ENCODE results near the gene DNAAF1. TPM values are rescaled to one million over a fixed set of nuclear protein-coding genes. Genes with fewer than 3 reads are reported as not detected.

DNAAF1 gene
- total and polyA plus RNA-seq, 2 of the 8 experiments (the other 6 are each of a cell fraction or from before 2014, with no cell fraction given) = 0.09 to 0.15 TPM

DNA sequence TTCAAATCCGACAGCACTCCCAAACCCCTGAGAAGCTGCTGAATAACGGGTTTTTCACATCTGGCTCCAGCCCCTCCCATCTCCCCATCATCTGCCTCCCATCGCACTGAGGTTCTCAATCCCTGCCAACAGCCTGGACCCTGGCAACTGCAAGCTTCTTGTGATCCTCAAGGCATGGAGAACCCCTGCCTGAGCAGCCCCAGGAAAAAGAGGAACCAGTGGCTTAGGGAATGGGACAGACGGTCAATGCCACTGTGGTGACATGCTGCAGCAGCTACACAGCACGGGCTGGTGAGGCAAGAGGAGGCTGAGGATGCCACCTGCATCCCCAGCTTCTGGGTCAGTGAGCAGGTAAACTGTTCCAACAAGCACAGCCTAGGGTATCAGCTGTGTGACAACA lies 25.1 kb upstream of the DNAAF1 start:
- H2AFZ ChIP-seq (ENCODE audit: low read length) = no peak overlapping the region
- H3K27ac ChIP-seq (ENCODE audit: low read depth, low read length) = no peak overlapping the region
- H4K91ac ChIP-seq (replicated peaks; ENCODE audit: insufficient read length, low read length) = no peak overlapping the region
- H3K27me3 ChIP-seq (replicated peaks in 1 of 4; ENCODE audit: control insufficient read depth in 3 of 4, extremely low read depth in 1 of 4, insufficient read depth in 3 of 4, low read length in 3 of 4) = no peaks in the 10 kb centered on the region
- H3K79me1 ChIP-seq (ENCODE audit: low read depth, low read length) = peaks cover 4% of the 10 kb centered on the region
- H3K56ac ChIP-seq (replicated peaks; ENCODE audit: insufficient read length, low read depth, low read length) = no peak overlapping the region
- no peak overlapping the region for H3K4me2 ChIP-seq (ENCODE audit: insufficient read depth in 1 of 2, low read depth in 2 of 2, low read length in 2 of 2)
- ChIA-PET POLR2A (ENCODE audit: partially characterized antibody) (interaction anchor here (1.1 to 4.6 kb wide), 3 partner anchors 12 to 31 kb away, joined by 3 to 19 read pairs (median 5); no protein-coding TSS in a partner anchor), CTCF (ENCODE audit: partially characterized antibody) (interaction anchor here (0.7 to 6.0 kb wide), 5 partner anchors 13 to 56 kb away, joined by 3 to 44 read pairs (median 4); no protein-coding TSS in a partner anchor)
- H3K14ac ChIP-seq (ENCODE audit: insufficient read length) = no peak overlapping the region
- no peak overlapping the region for H3K18ac ChIP-seq (ENCODE audit: extremely low read depth, low read length)
- no peak overlapping the region for H3K23ac ChIP-seq (ENCODE audit: insufficient read length)
- H2AK5ac ChIP-seq (ENCODE audit: low read depth, low read length) = no peak overlapping the region
- no peak overlapping the region for H3K9ac ChIP-seq (replicated peaks in 1 of 4; ENCODE audit: extremely low read depth in 1 of 4, low read depth in 3 of 4, low read length in 3 of 4)
- H3K4me1 ChIP-seq (replicated peaks in 1 of 4; ENCODE audit: control insufficient read depth in 3 of 4, insufficient read depth in 4 of 4, low read length in 3 of 4) = peaks cover 0 to 2% (median 0%) of the 10 kb centered on the region in 4 experiments; a peak in 1 of 7 replicates
- peaks cover 0 to 5% of the 10 kb centered on the region in 2 experiments for H4K20me1 ChIP-seq (replicated peaks in 1 of 2; ENCODE audit: control insufficient read depth in 1 of 2, insufficient read depth in 2 of 2, low read length in 2 of 2)
- H3K36me3 ChIP-seq (ENCODE audit: control insufficient read depth in 2 of 4, insufficient read depth in 4 of 4, low read length in 3 of 4) = peaks cover 2 to 19% (median 14%) of the 10 kb centered on the region in 4 experiments
- peaks cover 0 to 13% of the 10 kb centered on the region in 2 experiments; a peak in 3 of 4 replicates for H3K79me2 ChIP-seq (ENCODE audit: control insufficient read depth in 1 of 2, insufficient read depth in 2 of 2, low read length in 2 of 2)
- H3K4ac ChIP-seq (replicated peaks; ENCODE audit: insufficient read length, low read depth, low read length) = no peak overlapping the region
- H2BK20ac ChIP-seq (ENCODE audit: low read length) = no peak overlapping the region
- 91% methylated on average over 5 of the region's 5 CpGs; no CpG with 5 or more reads in 1 of the 2 experiments for WGBS, 2 experiments (ENCODE audit: extremely low coverage in 1 of 2, insufficient coverage in 1 of 2, insufficient read length in 1 of 2, insufficient replicate concordance in 2 of 2, low coverage in 1 of 2, low lambda C conversion rate in 2 of 2, missing lambda C conversion rate in 1 of 2)
- peaks cover 10% of the 10 kb centered on the region for H3K23me2 ChIP-seq (ENCODE audit: low read depth, low read length)
- H4K5ac ChIP-seq (ENCODE audit: insufficient read length, low read depth, low read length) = no peak overlapping the region
- H4K8ac ChIP-seq (ENCODE audit: extremely low read depth, insufficient read depth, low read length) = peak overlapping the region; percentile 57; the same call in 1 of the 2 replicates
- no peak overlapping the region for H2BK12ac ChIP-seq (ENCODE audit: low read depth, low read length)
- H3K9me3 ChIP-seq (ENCODE audit: insufficient read depth in 2 of 2, low read depth in 1 of 2, low read length in 1 of 2) = no peaks in the 10 kb centered on the region
- no peak overlapping the region for H2BK15ac ChIP-seq (ENCODE audit: low read length)
- peak overlapping the region; percentile 66; the same call in 1 of the 2 replicates for H2BK5ac ChIP-seq (ENCODE audit: low read depth, low read length)
- DNase-seq (ENCODE audit: low read depth in 1 of 2, low spot score in 2 of 2) (no peak), FAIRE-seq (no peak)
- no peak overlapping the region for H3K4me3 ChIP-seq (ENCODE audit: extremely low read depth in 1 of 4, insufficient read depth in 2 of 4, low read depth in 3 of 4, low read length in 4 of 4)
- H2BK120ac ChIP-seq (replicated peaks; ENCODE audit: low read depth, low read length) = no peak overlapping the region
- no peak for TF ChIP-seq TCF12 (IDR thresholded peaks at IDR 0.05; ENCODE audit: low read depth, low read length)
- no peak for TF ChIP-seq GABPA (IDR thresholded peaks at IDR 0.05; ENCODE audit: borderline replicate concordance, insufficient read depth, low read length)
- no peak for TF ChIP-seq ASH2L (IDR thresholded peaks at IDR 0.05; ENCODE audit: low read length)
- TF ChIP-seq, protein P1, sequence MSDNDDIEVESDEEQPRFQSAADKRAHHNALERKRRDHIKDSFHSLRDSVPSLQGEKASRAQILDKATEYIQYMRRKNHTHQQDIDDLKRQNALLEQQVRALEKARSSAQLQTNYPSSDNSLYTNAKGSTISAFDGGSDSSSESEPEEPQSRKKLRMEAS (IDR thresholded peaks at IDR 0.05) = no peak
- TF ChIP-seq EGR1 (IDR thresholded peaks at IDR 0.05; ENCODE audit: borderline replicate concordance, low read depth, low read length) = no peak
- TF ChIP-seq BCL11A (IDR thresholded peaks at IDR 0.05; ENCODE audit: low read depth in 2 of 2, low read length in 2 of 2) = no peak
- TF ChIP-seq PHF8 (conservative IDR thresholded peaks at IDR 0.05; ENCODE audit: low read depth, low read length) = no peak
- TF ChIP-seq TBP (IDR thresholded peaks at IDR 0.05; ENCODE audit: low read depth, low read length) = no peak
- TF ChIP-seq RFX5 (IDR thresholded peaks at IDR 0.05; ENCODE audit: borderline replicate concordance, low read depth, low read length) = no peak
- no peak for TF ChIP-seq SP2 (IDR thresholded peaks at IDR 0.05; ENCODE audit: low read length)
- TF ChIP-seq KDM5A (IDR thresholded peaks at IDR 0.05; ENCODE audit: low read length) = no peak
- no peak for TF ChIP-seq SIX5 (IDR thresholded peaks at IDR 0.05; ENCODE audit: low read depth, low read length)

Data from H1 (cell line).